NCI-H2227 (cell line): Measurements from ENCODE around the gene SUGCT.

Experiments
- DNase-seq: peaks from one replicate; lab custom pipeline; 2025; ENCODE audit not compliant: unreplicated experiment; lab: John Stamatoyannopoulos, UW

SUGCT gene

DNA sequence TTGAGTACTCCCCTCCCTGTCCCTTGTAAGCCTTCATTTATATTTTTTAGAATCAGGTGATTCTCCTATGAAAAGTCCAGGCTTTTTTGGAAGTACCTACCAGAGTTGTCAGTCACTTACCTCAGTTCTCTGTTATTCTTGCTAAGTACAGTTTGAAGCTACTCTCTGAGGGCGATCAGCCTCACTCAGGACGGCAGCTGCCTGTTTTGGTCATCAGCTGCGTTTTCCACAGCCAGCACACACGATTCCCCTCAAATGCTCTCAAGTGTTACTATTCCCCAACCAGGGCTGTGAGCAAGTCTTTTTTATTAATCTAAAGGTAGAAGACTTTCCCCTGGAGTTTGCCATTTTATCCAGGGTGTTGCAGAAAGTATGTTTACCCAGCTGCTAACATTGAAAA is 328.6 kb downstream of the SUGCT start:
- no peak for DNase-seq

DNA sequence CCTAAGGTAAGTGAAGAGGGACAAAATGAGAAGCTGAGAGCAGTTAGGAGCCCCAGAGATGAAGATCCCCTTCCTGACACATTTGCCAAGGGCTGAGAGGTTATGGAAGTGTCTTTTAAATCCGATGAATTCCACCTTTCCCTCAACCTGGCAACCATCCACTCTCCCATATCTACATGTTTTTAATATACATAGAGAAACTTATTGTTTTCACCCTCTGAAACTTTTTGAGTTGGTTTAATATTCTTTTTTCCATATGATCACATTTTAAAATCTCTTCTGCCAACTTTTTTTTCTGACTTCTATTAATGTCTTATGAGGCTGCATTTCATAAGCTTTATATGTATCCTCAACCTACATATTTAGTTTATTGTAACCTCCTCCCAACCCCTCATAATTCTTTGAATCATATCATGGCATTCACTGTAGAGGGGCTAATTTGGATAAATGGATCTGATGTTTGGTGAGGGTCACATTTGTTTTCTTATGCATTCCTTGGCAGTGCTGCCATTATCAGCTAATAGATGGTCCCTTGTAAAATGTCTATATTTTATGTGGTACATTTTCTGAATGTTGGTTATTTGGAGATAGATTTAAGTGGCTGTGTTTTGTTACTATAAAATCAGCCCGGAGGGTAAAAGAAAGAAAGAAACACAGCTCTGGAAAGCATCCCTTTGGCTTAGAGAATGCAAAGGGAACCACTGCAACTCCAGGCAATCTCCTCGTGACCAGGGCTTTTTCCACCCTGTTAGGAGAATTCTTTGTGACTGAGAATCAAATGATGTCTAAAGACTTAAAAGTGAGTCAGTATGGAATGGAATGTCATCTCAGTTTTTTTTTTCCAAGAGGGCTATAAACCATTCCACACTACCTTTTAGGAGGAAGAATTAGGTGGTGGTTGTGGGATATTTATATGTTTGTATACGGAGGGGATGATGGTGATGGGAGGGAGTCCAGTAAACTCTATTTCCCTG is 334.4 kb downstream of the SUGCT start:
- DNase-seq = no peak

DNA sequence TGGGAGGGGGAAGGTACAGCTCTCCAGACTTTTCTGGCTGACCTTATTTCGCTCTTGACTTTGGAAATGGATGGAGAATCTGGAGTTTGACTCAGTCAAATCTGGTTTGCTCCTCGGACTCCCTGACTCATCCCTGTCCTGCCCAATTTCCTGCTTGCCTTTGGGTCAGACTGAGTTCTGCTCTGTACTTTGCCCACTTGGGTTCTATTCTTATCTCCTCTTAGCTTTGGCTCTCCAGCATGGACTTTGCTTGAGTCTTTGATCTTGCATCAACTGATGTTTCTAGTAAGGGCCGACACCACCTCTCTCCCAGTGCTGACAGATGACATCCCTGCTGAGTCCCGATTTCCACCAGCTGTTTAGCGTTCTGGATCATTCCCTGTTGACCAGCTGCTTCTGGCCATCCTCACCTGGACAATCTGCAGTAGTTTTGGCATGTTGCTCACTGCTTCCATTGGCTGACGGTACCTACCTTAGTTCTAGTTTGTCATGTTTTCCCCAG is 335.3 kb downstream of the SUGCT start:
- no peak for DNase-seq

DNA sequence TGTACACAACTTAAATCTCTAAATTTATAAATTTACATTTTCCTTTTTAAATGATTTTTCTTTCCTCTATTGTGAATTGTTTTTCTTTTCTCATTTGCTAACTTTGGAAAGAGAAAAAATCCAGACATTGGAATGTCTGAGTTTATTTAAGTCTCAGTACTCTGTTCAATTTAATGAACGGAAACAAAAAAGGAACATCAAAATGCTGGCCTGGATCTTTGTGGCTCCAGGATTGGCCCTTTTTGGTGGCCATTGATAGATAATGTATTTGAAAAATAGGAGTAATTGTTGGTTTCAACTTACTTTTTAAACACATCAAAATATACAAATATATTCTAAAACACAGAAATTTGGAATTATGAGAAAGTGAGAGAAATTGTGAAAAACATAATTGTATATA is 336.0 kb downstream of the SUGCT start:
- no peak for DNase-seq

DNA sequence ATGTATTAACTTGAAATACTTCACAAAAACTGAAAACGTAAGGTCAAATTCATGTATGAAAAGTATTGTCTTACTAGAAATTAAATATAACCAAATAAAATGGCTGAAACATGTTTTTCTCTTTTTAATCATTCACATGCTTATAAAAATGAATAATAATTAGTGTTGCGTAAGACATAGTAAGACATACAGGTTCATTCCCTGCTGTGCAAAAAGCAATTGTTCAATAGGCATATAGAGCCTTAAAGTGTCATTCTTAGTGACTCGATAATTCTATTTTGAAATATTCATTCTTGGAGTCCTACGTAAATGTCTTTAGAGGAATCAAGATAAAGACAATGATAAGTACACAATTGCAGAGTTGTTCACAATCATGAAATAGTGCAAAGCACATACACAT is 337.1 kb downstream of the SUGCT start:
- no peak for DNase-seq

DNA sequence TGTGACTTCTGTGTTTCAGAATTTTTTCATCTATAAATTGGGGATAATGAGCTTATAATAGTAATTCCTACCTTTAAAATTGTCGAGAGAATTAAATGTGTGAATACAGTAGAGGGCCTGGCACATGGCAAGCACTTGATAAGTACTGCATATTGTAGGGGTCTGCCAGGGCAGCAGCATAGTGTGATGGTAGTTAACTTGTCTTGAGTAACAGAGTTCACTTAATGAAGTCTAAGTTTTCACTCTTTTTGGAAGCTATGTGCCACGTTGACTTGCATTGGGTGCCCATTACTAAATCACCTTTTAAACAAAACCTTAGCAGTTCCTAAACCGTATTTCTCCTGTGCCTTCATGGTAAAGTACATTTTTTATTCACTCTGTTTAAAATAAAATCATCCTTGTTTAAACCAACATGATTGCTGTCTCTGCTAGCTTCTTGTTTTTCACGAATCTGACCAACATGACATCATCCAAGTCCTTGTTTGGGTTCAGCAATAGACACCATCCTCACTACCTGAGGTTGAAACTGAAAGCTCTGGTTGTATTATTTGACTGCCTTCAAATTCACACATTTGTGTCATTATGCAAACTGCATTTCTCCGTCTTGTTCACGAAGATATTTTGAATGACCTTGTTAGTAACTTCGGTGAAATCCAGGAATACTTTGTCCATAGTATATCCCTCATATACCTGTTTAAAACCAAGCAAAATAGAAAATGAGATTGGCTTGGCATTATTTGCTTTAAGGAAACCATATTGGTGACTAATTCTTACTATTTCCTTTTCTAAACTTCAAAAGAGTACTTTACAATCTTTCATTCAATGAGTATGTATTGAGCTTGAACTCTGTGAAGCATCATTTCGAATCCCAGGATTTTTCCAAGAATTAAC is 340.2 kb downstream of the SUGCT start:
- no peak for DNase-seq

DNA sequence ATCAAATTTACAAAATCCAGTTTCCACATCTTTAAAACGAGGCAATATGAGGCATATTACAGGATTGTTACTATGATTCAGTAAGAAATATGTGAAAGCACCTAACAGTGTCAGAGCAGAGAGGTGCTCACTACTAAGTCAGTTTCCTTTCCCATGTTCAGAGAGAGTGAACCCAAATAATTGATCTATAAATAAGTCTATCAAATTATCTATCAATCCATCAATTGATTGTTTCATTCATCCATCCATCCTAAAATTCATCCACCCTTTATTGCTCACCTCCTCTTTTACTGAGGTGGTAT is 340.8 kb downstream of the SUGCT start:
- no peak for DNase-seq

DNA sequence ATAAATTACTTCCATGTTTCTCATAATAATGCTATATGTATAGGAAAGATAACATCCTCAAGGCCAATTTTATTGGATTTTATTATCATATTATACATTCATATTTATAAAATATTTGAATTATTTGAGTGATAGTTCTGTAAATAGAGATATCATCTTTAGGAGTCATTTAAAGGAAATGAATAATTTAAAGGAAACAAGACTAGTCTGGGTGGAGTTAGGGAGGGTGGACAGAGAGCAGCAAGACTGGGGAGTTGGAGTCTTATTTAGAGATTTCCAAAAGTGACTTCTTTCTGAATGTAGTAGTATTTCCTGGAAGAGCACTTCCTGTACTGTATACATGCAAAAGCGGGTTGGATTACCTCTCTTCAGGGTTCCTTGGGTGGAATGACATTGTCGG is 342.3 kb downstream of the SUGCT start:
- DNase-seq = no peak

DNA sequence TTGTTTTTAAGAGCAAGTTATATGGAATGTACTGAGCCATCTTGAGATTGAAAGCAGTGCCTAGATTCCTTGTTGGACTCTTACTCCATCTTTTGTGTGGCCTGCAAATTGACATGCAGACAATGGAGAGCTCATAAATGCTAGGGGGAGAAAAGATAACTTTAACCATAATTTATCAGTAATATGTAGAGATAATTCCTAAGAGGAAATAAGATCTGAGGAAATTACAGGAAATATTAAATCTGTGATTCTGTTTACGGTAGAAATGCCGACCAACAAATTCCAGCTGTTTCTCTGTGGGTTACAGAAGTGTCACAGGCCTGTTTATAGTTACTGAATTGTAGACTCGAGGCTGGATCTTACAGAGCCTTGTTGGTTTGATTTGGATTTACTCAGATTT is 348.0 kb downstream of the SUGCT start:
- DNase-seq = no peak

DNA sequence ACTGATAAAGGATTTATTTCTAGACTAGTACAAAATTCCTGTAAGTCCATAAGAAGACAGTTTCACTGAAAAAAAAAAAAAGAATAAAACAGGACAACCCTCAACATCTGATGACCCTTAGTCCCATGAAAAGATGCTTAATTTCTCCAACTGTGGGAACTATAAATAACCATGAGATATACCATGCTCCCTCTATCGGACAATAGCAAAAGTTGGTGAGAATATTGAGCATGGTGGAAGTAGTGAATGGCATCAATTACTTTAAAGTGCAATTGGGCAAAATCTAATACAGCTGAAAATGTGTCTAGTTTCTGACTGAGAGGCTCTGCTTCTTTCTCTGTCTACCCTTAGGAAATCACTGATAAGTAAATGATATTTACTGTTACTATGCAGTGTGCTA is 348.8 kb downstream of the SUGCT start:
- no peak for DNase-seq

DNA sequence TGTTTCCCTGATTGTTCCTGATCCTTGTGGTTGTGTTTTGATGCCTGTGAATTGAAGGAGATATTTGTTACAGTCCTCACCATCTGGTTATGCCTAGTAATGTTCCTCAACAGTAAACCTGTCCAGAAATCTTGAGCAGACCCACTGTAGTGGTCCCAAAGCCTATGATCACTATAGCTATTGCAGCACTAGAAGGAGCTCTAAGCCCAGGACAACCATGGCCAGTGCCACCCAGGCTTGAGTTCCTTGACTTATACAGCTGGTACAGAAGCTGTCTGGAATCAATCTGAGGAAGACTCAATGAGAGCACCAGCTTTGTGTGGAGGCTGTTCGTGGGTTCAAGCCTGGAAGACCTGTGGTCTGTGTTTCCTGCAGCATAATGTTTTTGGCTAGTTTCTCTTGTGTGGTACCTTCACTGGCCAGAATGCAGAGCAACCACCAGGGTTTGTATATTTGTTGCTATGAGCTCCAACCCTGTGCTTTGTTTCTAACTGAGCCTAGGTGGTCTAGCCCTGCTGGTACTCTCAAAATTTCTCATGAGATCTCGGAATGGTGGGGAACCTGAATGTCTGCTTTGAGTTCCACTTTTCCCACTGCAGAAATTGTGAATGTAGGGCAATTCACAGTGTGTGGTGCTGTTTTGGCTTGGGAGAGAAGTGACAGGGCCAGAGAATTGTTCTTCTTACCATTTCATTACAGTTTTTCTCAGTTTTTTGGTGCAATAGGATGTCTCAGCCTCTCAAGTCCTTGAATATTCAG is 355.2 kb downstream of the SUGCT start:
- no peak for DNase-seq

DNA sequence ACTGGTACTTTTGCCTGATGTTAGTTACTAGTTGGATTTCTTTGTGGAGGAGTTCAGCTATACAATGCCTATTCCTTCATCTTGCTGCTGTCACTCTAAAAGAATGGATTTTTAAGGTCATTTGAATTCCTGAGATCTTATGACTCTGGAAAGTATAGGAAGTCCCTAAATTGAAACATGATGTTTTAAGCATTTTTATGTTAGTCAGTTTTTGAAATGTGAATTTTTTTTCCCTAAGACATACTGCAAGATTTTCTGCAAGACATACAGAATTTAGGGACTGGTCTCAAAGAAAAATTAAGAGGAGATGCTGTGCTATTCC is 355.8 kb downstream of the SUGCT start:
- DNase-seq = no peak

DNA sequence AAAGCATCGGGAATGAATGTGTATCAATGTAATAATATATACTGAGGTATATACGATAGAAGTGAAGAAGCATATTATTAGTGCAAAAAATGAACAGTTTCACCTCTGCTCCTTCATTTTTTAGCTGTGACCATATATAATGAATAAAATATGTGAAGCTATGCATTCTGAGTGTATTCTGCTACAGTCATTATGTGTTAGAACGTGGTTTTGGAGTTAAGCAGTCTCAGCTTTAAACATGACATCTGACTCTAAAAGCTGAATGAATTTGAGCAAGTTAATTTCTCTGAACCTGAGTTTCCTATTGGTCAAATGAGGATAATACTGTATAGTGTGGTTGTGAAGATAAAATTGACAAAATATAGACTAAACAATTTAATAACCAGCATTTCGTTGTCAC is 358.1 kb downstream of the SUGCT start:
- DNase-seq = no peak

DNA sequence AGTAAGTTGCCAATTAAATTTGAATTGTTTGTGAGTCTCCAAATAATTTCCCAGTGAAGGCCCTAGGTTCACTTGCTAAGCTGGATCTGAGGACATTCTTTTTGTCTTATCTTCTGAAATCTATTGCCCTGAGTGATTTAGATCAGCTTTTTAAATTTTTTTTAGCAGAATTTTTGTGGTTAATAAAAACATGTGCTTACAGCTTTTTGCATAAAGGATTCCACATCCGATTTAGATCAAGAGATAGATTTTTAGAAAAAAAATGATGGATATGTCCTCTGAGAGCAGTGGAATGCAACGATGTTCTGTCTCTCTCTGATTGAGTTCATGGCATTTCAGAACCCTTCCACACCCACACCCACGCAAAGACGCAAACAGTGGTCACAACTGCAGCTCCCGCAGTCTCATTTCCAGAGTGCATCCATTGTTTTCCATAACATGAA is 358.8 kb downstream of the SUGCT start:
- no peak for DNase-seq

DNA sequence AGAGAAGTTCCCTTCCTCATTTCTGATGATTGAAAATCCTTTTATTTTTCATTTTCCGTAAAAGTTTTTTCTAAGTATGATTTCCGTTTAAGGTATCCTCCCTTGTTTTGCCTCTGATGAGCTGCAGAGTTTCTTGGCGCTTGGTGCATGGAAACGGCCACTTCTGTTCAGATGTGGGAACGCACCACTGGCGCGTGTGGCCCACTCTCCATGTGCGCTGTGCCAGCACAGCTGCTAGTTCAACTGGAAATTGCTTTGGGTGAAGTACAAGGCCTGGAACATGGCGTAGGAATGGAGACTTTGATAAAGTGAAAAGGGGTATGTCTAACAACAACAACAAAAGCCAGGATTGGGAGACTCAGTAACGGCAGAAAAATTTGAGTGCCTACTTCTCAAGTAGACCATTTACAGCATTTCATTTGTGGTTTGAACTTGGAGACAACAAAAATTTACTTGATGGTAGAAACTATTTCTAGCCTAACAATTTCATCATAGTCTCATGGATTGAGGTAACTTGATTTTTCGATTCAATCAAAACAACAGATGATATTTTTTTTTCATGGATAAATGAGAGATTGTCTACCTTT is 364.2 kb downstream of the SUGCT start:
- DNase-seq = no peak

DNA sequence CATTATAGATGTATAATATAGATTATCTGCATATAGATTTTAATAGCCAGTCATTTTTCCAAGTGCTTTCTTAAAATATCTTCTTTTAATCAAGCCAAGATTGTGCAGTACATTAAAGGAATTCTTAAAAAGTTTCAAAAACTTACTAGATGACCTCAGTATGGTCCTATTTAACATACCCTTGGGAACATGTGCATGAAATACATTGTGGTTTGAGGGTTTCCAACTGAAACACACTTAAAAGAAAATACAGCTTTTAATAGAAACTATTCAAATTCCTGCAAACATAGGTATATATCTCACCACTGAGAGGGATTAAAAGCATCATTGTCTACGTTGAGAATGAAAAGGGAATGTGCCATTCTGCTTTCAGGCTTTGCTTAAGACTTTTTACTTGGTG is 364.9 kb downstream of the SUGCT start:
- DNase-seq = no peak

DNA sequence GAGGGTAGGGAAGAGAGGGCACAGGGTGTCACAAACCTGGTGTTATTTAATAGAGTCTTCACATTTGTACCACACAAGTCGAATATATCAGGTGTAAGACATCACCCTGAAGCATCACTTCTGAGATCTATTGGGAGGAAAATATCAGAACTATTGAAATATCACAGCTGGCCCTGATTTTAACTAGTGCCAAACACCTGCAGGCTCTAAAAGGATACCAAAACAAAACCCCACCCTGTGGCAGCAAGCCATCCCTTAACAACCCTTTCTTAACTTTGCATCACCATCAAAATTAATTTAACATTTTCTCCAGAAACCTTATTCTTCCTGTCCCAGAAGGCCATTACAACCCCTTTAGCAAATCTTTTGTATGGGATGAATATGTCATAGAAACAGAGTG is 365.4 kb downstream of the SUGCT start:
- no peak for DNase-seq

DNA sequence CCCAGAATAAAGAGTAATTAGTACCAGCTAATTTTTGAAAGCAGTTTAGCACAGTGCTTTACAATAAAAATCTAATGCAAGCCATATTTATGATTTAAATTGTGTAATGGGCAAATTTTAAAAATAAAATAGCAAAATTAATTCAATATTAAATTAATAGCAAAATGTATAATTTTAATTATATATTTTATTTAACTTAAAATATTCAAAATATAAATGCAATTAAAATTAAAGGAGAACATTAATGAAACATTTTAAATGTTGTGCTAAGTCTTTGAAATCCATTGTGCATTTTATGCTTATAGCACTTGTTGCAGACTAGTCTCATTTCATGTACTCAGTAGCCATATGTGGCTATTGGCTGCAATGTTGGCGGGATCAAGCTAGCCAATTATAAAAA is 367.6 kb downstream of the SUGCT start:
- DNase-seq = no peak

DNA sequence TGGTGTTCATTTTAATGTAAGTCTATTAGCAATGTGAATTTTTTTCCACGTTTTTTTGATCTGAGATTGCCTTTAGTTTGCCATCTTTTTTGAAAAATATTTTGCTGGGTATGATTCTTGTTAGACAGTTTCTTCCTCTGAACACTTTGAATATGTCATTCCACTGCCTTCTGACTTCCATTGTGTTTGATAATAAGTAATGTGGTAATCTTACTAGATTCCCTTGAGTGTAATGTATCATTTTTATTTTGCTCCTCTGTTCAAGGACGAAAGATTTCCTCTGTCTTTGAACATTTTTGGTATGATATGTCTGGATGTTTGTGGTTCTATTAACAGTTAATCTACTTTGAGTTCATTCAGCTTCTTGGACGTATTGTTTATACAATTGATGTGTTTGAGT is 371.4 kb downstream of the SUGCT start:
- DNase-seq = no peak

DNA sequence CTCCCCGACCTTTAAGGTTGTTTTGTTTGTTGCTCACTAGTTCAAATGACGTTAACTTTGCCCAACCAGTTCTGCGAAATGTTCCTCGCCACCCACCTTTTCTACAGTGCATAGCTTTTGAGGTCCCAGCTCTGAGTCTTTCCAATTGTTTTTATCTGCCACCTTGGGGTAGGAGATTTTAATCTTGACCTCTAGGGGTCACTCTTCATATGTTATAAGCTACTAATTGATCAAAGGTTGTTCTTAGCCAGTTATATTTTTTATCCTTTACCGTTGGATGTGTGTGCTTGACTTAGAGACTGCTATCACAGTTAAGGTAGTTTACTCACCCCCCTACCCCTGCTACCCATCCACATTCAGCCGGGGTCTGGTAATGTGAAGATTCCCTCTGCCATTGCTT is 372.4 kb downstream of the SUGCT start:
- no peak for DNase-seq
